MM.1S (cell line): ENCODE data around the gene TUBGCP5.
"Not testable (repeated sequence)": the region's sequence is repeated elsewhere in the genome, so short reads cannot be mapped to it uniquely, and the experiment has no call there.

ENCODE experiments used
- DNase-seq: peaks from one replicate; pipeline ENCODE4 v3.0.0-alpha.2; 2015
- H2AFZ ChIP-seq: fragments of 300-600 bp; sonication (generic); 2 replicates; pipeline ENCODE4 v1.6.0; 2016; ENCODE audit warnings: antibody characterized with exemption, low read length
- H3F3A ChIP-seq: fragments of 300-600 bp; sonication (generic); 2 replicates; pipeline ENCODE4 v1.6.1; 2016; ENCODE audit warnings: mild to moderate bottlenecking, antibody characterized with exemption, low read length, moderate library complexity, mixed read lengths; ENCODE audit not compliant: insufficient read depth
- H3K27ac ChIP-seq: fragments of 300-600 bp; sonication (generic); 2 replicates; pipeline ENCODE4 v1.5.1; 2016; ENCODE audit warnings: mild to moderate bottlenecking, low read length
- H3K27me3 ChIP-seq: fragments of 300-600 bp; sonication (generic); replicated peaks from 2 replicates; pipeline ENCODE4 v1.6.0; 2016; ENCODE audit warnings: low read length; ENCODE audit not compliant: insufficient read depth
- H3K36me3 ChIP-seq: fragments of 300-600 bp; sonication (generic); replicated peaks from 2 replicates; pipeline ENCODE4 v1.6.1; 2016; ENCODE audit warnings: mild to moderate bottlenecking, low read length, mixed read lengths; ENCODE audit not compliant: insufficient read depth
- H3K4me1 ChIP-seq: fragments of 300-600 bp; sonication (generic); 2 replicates; pipeline ENCODE4 v1.6.1; 2016; ENCODE audit warnings: low read length, mixed read lengths
- H3K4me2 ChIP-seq: fragments of 300-600 bp; sonication (generic); 2 replicates; pipeline ENCODE4 v1.6.0; 2016; ENCODE audit warnings: low read depth, low read length
- H3K4me3 ChIP-seq: fragments of 300-600 bp; sonication (generic); 2 replicates; pipeline ENCODE4 v1.5.1; 2016; ENCODE audit warnings: low read length, mixed read lengths
- H3K79me2 ChIP-seq: fragments of 300-600 bp; sonication (generic); 2 replicates; pipeline ENCODE4 v1.6.1; 2016; ENCODE audit warnings: mixed run types, low read length, mixed read lengths
- H3K9ac ChIP-seq: fragments of 300-600 bp; sonication (generic); 2 replicates; pipeline ENCODE4 v1.6.1; 2016; ENCODE audit warnings: low read length, mixed read lengths
- H3K9me2 ChIP-seq: fragments of 300-600 bp; sonication (generic); replicated peaks from 2 replicates; pipeline ENCODE4 v1.6.1; 2016; ENCODE audit warnings: mild to moderate bottlenecking, low read length, mixed read lengths; ENCODE audit not compliant: insufficient read depth
- H3K9me3 ChIP-seq: fragments of 300-600 bp; sonication (generic); replicated peaks from 2 replicates; pipeline ENCODE4 v1.6.1; 2016; ENCODE audit warnings: mild to moderate bottlenecking, low read length, mixed read lengths; ENCODE audit not compliant: insufficient read depth
- H4K20me1 ChIP-seq: fragments of 300-600 bp; sonication (generic); 2 replicates; pipeline ENCODE4 v1.6.1; 2016; ENCODE audit warnings: mild to moderate bottlenecking, low read length, moderate library complexity, mixed read lengths; ENCODE audit not compliant: insufficient read depth
- EZH2 ChIP-seq: fragments of 300-600 bp; sonication (generic); optimal IDR thresholded peaks from 2 replicates; pipeline ENCODE3; 2017; ENCODE audit warnings: low read depth, mild to moderate bottlenecking, antibody characterized with exemption, low read length, mixed read lengths
- EZH2phosphoT487 ChIP-seq: fragments of 300-600 bp; sonication (generic); IDR thresholded peaks from 2 replicates; pipeline ENCODE4 v1.6.1; 2018; ENCODE audit warnings: antibody characterized with exemption, low read length
- TF ChIP-seq, protein P1 (sequence below): fragments of 300-600 bp; sonication (generic); IDR thresholded peaks from 2 replicates; pipeline ENCODE4 v1.5.1; 2016; ENCODE audit warnings: antibody characterized with exemption, low read length, mixed read lengths

Gene TUBGCP5

DNA sequence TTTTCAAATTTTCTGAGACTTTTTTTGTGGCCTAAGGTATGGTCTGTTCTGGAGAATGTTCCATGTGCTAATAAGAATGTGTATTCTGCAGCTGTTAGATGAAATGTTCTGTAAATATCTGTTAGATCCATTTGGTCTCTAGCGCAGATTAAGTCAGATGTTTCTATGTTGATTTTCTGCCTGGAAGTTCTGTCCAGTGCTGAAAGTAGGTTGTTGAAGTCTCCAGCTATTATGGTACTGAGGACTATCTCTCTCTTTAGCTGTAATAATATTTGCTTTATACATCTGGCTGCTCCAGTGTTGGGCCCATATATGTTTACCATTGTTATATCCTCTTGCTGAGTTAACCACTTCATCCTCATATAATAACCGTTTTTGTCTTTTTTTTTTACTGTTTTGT, 13.2 kb upstream of the TUBGCP5 start:
- Histone ChIP-seq H3K9ac (no peak overlapping the region), H3K79me2 (no peaks in the 10 kb centered on the region), H3K36me3 (no peaks in the 10 kb centered on the region), H3K9me2 (no peaks in the 10 kb centered on the region), H3K4me2 (no peak overlapping the region), H3K4me3 (no peak overlapping the region), H3K4me1 (no peaks in the 10 kb centered on the region), H3K27me3 (no peaks in the 10 kb centered on the region), H3K9me3 (no peaks in the 10 kb centered on the region), H4K20me1 (no peaks in the 10 kb centered on the region), H3K27ac (no peak overlapping the region), H3F3A (no peaks in the 10 kb centered on the region), H2AFZ (no peak overlapping the region)
- DNase-seq, result no peak
- TF ChIP-seq EZH2 (no peak), EZH2phosphoT487 (no peak)
- TF ChIP-seq, protein P1, sequence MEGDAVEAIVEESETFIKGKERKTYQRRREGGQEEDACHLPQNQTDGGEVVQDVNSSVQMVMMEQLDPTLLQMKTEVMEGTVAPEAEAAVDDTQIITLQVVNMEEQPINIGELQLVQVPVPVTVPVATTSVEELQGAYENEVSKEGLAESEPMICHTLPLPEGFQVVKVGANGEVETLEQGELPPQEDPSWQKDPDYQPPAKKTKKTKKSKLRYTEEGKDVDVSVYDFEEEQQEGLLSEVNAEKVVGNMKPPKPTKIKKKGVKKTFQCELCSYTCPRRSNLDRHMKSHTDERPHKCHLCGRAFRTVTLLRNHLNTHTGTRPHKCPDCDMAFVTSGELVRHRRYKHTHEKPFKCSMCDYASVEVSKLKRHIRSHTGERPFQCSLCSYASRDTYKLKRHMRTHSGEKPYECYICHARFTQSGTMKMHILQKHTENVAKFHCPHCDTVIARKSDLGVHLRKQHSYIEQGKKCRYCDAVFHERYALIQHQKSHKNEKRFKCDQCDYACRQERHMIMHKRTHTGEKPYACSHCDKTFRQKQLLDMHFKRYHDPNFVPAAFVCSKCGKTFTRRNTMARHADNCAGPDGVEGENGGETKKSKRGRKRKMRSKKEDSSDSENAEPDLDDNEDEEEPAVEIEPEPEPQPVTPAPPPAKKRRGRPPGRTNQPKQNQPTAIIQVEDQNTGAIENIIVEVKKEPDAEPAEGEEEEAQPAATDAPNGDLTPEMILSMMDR, result no peak

DNA sequence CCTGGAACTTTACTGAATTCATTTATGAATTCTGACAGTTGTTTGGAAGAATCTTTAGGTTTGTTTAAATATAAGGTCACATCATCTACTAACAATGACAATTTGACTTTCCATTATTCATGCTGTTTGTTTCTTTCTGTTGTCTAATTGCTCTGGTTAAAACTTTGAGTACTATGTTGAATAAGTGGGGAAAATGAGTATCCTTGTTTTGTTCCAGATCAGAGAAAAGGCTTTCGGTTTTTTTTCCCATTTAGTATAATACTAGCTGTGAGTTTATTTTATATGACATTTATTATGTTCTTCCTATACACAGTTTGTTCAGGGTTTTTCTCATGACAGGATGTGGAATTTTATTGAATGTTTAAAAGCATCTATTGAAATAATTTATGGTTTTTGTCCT, 11.3 kb upstream of the TUBGCP5 start:
- Histone ChIP-seq H3K27ac (no peak overlapping the region), H3K9me3 (no peaks in the 10 kb centered on the region), H3F3A (no peaks in the 10 kb centered on the region), H3K27me3 (no peaks in the 10 kb centered on the region), H3K4me2 (no peak overlapping the region), H3K79me2 (no peaks in the 10 kb centered on the region), H3K9me2 (no peaks in the 10 kb centered on the region), H3K4me3 (no peak overlapping the region), H3K36me3 (no peaks in the 10 kb centered on the region), H2AFZ (no peak overlapping the region), H3K9ac (no peak overlapping the region), H4K20me1 (no peaks in the 10 kb centered on the region), H3K4me1 (no peaks in the 10 kb centered on the region)
- DNase-seq, result no peak
- TF ChIP-seq EZH2phosphoT487, result no peak
- no peak for TF ChIP-seq EZH2
- TF ChIP-seq, protein P1, result no peak

DNA sequence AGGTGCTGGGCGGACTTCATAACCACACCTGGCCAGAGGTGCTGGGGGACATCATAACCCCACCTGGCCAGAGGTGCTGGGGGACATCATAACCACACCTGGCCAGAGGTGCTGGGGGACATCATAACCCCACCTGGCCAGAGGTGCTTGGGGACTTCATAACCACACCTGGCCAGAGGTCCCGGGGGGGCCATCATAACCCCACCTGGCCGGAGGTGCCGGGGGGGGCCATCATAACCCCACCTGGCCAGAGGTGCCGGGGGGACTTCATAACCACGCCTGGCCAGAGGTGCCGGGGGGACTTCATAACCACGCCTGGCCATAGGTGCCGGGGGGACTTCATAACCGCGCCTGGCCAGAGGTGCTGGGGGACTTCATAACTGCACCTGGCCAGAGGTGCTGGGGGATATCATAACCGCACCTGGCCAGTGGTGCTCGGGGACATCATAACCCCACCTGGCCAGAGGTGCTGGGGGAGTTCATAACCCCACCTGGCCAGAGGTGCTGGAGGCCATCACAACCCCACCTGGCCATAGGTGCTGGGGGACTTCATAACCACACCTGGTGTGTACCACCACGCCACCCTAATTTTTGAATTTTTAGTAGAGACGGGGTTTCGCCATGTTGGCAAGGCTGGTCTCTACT, 10.7 kb upstream of the TUBGCP5 start:
- TF ChIP-seq, protein P1, result no peak
- H2AFZ ChIP-seq, result no peak overlapping the region
- H3K9me2 ChIP-seq, result no peaks in the 10 kb centered on the region
- no peaks in the 10 kb centered on the region for H3K36me3 ChIP-seq
- H3K79me2 ChIP-seq, result no peaks in the 10 kb centered on the region
- H3F3A ChIP-seq, result no peaks in the 10 kb centered on the region
- H3K9me3 ChIP-seq, result no peaks in the 10 kb centered on the region
- no peak for DNase-seq
- H3K9ac ChIP-seq, result no peak overlapping the region
- H3K27ac ChIP-seq, result no peak overlapping the region
- no peaks in the 10 kb centered on the region for H4K20me1 ChIP-seq
- H3K27me3 ChIP-seq, result no peaks in the 10 kb centered on the region
- H3K4me2 ChIP-seq, result no peak overlapping the region
- H3K4me3 ChIP-seq, result no peak overlapping the region
- H3K4me1 ChIP-seq, result no peaks in the 10 kb centered on the region

DNA sequence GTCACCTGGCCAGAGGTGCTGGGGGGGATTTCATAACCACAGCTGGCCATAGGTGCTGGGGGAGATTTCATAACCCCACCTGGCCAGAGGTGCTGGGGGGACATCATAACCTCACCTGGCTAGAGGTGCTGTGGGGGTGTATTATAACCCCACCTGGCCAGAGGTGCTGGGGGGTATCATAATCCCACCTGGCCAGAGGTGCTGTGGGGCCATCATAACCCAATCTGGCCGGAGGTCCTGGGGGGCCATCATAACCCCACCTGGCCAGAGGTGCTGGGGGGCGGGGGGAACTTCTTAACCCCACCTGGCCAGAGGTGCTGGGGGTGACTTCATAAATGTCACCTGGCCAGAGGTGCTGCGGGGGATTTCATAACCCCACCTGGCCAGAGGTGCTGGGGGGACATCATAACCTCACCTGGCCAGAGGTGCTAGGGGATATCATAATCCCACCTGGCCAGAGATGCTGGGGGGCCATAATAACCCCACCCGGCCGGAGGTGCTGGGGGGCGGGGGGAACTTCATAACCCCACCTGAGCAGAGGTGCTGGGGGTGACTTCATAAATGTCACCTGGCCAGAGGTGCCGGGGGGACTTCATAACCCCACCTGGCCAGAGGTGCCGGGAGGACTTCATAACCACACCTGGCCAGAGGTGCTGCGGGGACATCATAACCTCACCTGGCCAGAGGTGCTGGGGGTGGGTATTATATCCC, 9.4 kb upstream of the TUBGCP5 start:
- H3K9ac ChIP-seq, H3F3A ChIP-seq, H3K27ac ChIP-seq, H3K9me3 ChIP-seq, DNase-seq, H2AFZ ChIP-seq, H3K36me3 ChIP-seq, H3K79me2 ChIP-seq, H3K27me3 ChIP-seq, H3K9me2 ChIP-seq, H3K4me3 ChIP-seq, H3K4me2 ChIP-seq, H3K4me1 ChIP-seq, H4K20me1 ChIP-seq: not testable (repeated sequence)

DNA sequence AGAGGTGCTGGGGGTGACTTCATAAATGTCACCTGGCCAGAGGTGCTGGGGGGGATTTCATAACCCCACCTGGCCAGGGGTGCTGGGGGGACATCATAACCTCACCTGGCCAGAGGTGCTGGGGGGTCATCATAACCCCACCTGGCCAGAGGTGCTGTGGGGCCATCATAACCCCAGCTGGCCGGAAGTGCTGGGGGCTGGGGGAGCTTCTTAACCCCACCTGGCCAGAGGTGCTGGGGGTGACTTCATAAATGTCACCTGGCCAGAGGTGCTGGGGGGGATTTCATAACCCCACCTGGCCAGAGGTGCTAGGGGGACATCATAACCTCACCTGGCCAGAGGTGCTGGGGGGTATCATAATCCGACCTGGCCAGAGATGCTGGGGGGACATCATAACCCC, 4.6 kb upstream of the TUBGCP5 start:
- H3K4me3 ChIP-seq, H3K27me3 ChIP-seq, H3K36me3 ChIP-seq, H2AFZ ChIP-seq, H3K9me3 ChIP-seq, H4K20me1 ChIP-seq, DNase-seq, H3K4me2 ChIP-seq, H3K27ac ChIP-seq, H3K9me2 ChIP-seq, H3K4me1 ChIP-seq, H3K9ac ChIP-seq, H3F3A ChIP-seq, H3K79me2 ChIP-seq: not testable (repeated sequence)
